Measurements from ENCODE around the gene RCAN2. TPM values are rescaled to one million over a fixed set of nuclear protein-coding genes. Genes with fewer than 3 reads are reported as not detected.

The RCAN2 gene
- total RNA-seq, 4 donors from 2014 or later = 28.7 to 79.1 (median 36.3) TPM

- intact Hi-C loops (cut with DNase I) = no loop called here
- Histone ChIP-seq H3K36me3 (no peaks in the 10 kb centered on the region), H3K27me3 (no peaks in the 10 kb centered on the region), H3K27ac (replicated peaks in 1 of 4) (no peak overlapping the region), H3K9me3 (no peaks in the 10 kb centered on the region), H3K4me3 (no peak overlapping the region), H3K4me1 (peaks cover 0 to 9% (median 5%) of the 10 kb centered on the region in 4 donors)
- TF ChIP-seq, protein P1, sequence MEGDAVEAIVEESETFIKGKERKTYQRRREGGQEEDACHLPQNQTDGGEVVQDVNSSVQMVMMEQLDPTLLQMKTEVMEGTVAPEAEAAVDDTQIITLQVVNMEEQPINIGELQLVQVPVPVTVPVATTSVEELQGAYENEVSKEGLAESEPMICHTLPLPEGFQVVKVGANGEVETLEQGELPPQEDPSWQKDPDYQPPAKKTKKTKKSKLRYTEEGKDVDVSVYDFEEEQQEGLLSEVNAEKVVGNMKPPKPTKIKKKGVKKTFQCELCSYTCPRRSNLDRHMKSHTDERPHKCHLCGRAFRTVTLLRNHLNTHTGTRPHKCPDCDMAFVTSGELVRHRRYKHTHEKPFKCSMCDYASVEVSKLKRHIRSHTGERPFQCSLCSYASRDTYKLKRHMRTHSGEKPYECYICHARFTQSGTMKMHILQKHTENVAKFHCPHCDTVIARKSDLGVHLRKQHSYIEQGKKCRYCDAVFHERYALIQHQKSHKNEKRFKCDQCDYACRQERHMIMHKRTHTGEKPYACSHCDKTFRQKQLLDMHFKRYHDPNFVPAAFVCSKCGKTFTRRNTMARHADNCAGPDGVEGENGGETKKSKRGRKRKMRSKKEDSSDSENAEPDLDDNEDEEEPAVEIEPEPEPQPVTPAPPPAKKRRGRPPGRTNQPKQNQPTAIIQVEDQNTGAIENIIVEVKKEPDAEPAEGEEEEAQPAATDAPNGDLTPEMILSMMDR (IDR thresholded peaks at IDR 0.05) = no peak
- no peak for TF ChIP-seq POLR2A (IDR thresholded peaks at IDR 0.05; ENCODE audit: low read depth)
- no peak for TF ChIP-seq EP300 (IDR thresholded peaks at IDR 0.05)
- TF ChIP-seq POLR2AphosphoS5 (IDR thresholded peaks at IDR 0.05) = no peak
- 96% methylated on average over 3 of the region's 3 CpGs for WGBS
- no peak for DNase-seq (ENCODE audit: extremely low spot score)
Observed at GRCh38 chr6:46271728-46272127, 219.5 kb downstream of the RCAN2 start.

DNA sequence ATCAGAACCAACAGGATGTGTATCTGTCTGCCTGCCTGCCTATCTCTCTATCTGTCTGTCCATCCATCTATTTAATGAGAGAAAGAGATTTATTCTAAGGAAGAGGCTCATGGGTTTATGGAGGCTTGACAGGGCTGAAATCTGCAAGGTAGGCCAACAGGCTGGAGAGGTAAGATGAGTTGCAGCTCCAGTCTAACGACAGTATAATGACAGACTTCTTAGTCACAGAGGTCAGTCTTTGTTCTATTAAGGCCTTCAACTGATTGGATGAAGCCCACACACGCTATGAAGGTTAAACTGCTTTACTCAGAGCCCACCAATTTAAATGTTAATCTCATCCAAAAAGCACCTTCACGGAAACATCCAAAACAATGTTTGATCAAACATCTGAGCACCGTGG lies 220.1 kb downstream of the RCAN2 start:
- intact Hi-C loops (cut with DNase I) = no loop called here
- H3K27me3 ChIP-seq = no peaks in the 10 kb centered on the region
- no peak overlapping the region for H3K27ac ChIP-seq (replicated peaks in 1 of 4)
- WGBS = 81% methylated on average over 4 of the region's 4 CpGs
- DNase-seq (ENCODE audit: extremely low spot score) = no peak
- H3K9me3 ChIP-seq = no peaks in the 10 kb centered on the region
- TF ChIP-seq POLR2A (IDR thresholded peaks at IDR 0.05; ENCODE audit: low read depth) = no peak
- TF ChIP-seq EP300 (IDR thresholded peaks at IDR 0.05) = no peak
- no peak for TF ChIP-seq POLR2AphosphoS5 (IDR thresholded peaks at IDR 0.05)
- TF ChIP-seq, protein P1 (IDR thresholded peaks at IDR 0.05) = no peak
- H3K36me3 ChIP-seq = no peaks in the 10 kb centered on the region
- H3K4me1 ChIP-seq = peaks cover 0 to 9% (median 4%) of the 10 kb centered on the region in 4 donors
- H3K4me3 ChIP-seq = no peak overlapping the region

GRCh38 chr6:46270336-46270735 lies 220.9 kb downstream of the RCAN2 start:
- DNase-seq (ENCODE audit: extremely low spot score) = no peak
- H3K4me1 ChIP-seq = peaks cover 0 to 9% (median 4%) of the 10 kb centered on the region in 4 donors
- H3K9me3 ChIP-seq = no peaks in the 10 kb centered on the region
- 88% methylated on average over 4 of the region's 7 CpGs for WGBS
- no peaks in the 10 kb centered on the region for H3K36me3 ChIP-seq
- intact Hi-C loops (cut with DNase I) = no loop called here
- H3K27me3 ChIP-seq = no peaks in the 10 kb centered on the region
- no peak overlapping the region for H3K4me3 ChIP-seq
- TF ChIP-seq EP300 (IDR thresholded peaks at IDR 0.05) (no peak), POLR2AphosphoS5 (IDR thresholded peaks at IDR 0.05) (no peak), POLR2A (IDR thresholded peaks at IDR 0.05; ENCODE audit: low read depth) (no peak)
- TF ChIP-seq, protein P1 (IDR thresholded peaks at IDR 0.05) = no peak
- H3K27ac ChIP-seq (replicated peaks in 1 of 4) = no peak overlapping the region

GRCh38 chr6:46269447-46270229 lies 221.6 kb downstream of the RCAN2 start:
- Histone ChIP-seq H3K4me1 (peaks cover 0 to 6% (median 4%) of the 10 kb centered on the region in 4 donors), H3K27ac (replicated peaks in 1 of 4) (no peak overlapping the region), H3K4me3 (no peak overlapping the region), H3K36me3 (no peaks in the 10 kb centered on the region), H3K9me3 (no peaks in the 10 kb centered on the region), H3K27me3 (no peaks in the 10 kb centered on the region)
- intact Hi-C loops (cut with DNase I) = no loop called here
- 81% methylated on average over 5 of the region's 5 CpGs for WGBS
- DNase-seq (ENCODE audit: extremely low spot score) = no peak
- TF ChIP-seq POLR2AphosphoS5 (IDR thresholded peaks at IDR 0.05) (no peak), EP300 (IDR thresholded peaks at IDR 0.05) (no peak), POLR2A (IDR thresholded peaks at IDR 0.05; ENCODE audit: low read depth) (no peak)
- TF ChIP-seq, protein P1 (IDR thresholded peaks at IDR 0.05) = no peak

Measured in esophagus muscularis mucosa (tissue), 4 donors.